AG10803 (cell line): ENCODE data around the gene DENND1A.

Source experiments
- DNase-seq: peaks from one replicate; pipeline ENCODE4 v3.0.0; 2010; ENCODE audit warnings: low read depth
- H3K4me3 ChIP-seq: 2 replicates; pipeline ENCODE4 v1.5.1; 2011; ENCODE audit warnings: mild to moderate bottlenecking, low read length, control low read depth
- TF ChIP-seq, protein P1 (sequence below): conservative IDR thresholded peaks from 2 replicates; pipeline ENCODE4 v1.5.1; 2011; ENCODE audit warnings: mild to moderate bottlenecking, low read length, control low read depth, inconsistent platforms

Gene DENND1A

DNA sequence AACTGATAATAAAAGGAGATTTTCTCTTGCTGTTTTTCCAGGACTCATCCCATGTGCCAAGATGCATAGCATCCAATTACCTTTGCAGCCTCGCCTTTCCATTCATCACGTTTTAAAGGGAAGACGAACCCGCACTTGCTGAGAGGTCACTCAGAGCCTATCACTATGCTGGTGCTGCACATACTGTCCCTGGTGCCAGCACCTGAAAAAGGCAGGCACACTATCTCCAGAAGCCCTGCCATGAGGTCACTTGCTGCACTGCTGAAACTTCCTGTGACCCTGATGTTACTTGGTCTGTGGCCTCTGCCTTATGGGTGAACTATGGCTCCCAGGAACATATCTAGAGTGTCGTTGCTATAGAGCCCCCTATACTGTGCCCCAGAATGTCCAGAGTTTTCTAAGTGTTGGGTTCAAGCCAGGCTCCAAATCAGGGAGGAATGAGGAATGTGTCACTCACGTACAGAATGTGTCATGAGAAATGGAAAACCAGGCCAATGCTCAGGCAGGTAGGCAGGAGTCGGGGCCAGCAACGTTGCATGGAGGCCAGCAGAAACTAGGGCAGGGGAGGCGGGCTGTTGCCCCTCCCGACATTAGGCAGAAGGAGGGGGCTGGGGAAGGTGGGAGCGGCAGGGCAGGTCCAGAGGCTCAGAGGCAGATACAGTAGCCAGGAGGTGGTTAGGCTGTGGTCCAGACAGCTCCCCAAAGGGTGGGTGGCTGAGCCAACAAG lies 311.8 kb downstream of the DENND1A start:
- TF ChIP-seq, protein P1, sequence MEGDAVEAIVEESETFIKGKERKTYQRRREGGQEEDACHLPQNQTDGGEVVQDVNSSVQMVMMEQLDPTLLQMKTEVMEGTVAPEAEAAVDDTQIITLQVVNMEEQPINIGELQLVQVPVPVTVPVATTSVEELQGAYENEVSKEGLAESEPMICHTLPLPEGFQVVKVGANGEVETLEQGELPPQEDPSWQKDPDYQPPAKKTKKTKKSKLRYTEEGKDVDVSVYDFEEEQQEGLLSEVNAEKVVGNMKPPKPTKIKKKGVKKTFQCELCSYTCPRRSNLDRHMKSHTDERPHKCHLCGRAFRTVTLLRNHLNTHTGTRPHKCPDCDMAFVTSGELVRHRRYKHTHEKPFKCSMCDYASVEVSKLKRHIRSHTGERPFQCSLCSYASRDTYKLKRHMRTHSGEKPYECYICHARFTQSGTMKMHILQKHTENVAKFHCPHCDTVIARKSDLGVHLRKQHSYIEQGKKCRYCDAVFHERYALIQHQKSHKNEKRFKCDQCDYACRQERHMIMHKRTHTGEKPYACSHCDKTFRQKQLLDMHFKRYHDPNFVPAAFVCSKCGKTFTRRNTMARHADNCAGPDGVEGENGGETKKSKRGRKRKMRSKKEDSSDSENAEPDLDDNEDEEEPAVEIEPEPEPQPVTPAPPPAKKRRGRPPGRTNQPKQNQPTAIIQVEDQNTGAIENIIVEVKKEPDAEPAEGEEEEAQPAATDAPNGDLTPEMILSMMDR = no peak
- DNase-seq = no peak
- no peak overlapping the region for H3K4me3 ChIP-seq

GRCh38 chr9:123617286-123617685 lies 312.6 kb downstream of the DENND1A start:
- H3K4me3 ChIP-seq = no peak overlapping the region
- TF ChIP-seq, protein P1 = no peak
- DNase-seq = no peak

- DNase-seq = no peak
- no peak overlapping the region for H3K4me3 ChIP-seq
- TF ChIP-seq, protein P1 = no peak
These were observed 313.2 kb downstream of the DENND1A start for GRCh38 chr9:123616707-123617106.

DNA sequence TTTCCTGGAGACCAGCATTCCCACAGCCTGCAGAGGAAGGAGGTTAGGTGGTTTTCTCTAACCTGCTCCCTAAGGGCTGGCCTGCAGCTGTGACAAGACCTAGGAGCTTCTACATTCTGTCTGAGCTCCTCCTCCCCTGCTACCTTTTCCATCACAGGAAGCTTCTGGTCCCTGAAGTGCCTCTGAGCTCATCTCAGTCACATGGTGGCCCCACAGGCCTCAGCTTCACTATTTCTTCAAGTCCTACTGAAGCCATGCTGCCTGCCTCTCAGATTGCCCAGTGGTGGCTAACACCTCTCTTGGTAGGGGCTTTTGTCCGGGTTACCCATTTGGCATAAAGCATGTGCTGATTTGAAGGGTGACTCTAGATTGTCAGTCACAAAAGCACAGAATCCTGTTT lies 314.5 kb downstream of the DENND1A start:
- no peak overlapping the region for H3K4me3 ChIP-seq
- DNase-seq = no peak
- TF ChIP-seq, protein P1 = no peak

GRCh38 chr9:123614306-123615263 lies 315.3 kb downstream of the DENND1A start:
- TF ChIP-seq, protein P1 = no peak
- no peak overlapping the region for H3K4me3 ChIP-seq
- DNase-seq = no peak

DNA sequence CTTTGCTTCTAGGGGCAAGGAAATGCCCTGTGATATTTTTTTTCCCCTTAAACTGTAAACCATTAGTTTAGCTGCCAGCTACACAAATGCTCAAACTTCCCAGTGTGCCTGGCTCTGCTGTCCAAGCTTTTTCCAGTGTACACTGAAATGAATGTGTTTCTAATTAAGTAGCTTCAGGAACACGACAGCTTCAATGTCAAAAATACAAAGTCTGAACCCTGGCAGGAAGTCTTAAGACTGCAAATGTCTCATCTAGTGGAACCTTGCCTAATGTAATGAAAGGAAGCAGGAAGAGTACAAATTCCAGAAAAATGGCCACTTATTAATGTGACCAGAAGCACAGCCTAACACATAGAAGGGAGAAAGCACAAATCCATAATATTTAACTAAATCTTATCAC lies 318.7 kb downstream of the DENND1A start:
- no peak overlapping the region for H3K4me3 ChIP-seq
- DNase-seq = peak; percentile 79
- TF ChIP-seq, protein P1 = no peak
